GM12864 (cell line): ENCODE results near the gene CALD1.

Source experiments
- DNase-seq: peaks from one replicate; pipeline ENCODE4 v3.0.0-alpha.2; 2011; ENCODE audit warnings: low read depth
- H3K4me3 ChIP-seq: 2 replicates; pipeline ENCODE4 v1.5.1; 2011; ENCODE audit warnings: mild to moderate bottlenecking, low read depth, low read length, control low read depth
- CTCF ChIP-seq: IDR thresholded peaks from 2 replicates; pipeline ENCODE4 v1.5.1; 2011; ENCODE audit warnings: low read depth, mild to moderate bottlenecking, moderate library complexity, low read length, control low read depth, inconsistent platforms; ENCODE audit errors: missing control alignments

CALD1 gene

GRCh38 chr7:134852625-134853024 lies 73.2 kb downstream of the CALD1 start:
- no peak overlapping the region for H3K4me3 ChIP-seq
- TF ChIP-seq CTCF = no peak
- DNase-seq = no peak

GRCh38 chr7:134854816-134855215 lies 75.4 kb downstream of the CALD1 start:
- no peak for TF ChIP-seq CTCF
- DNase-seq = no peak

GRCh38 chr7:134855442-134855841 lies 76.0 kb downstream of the CALD1 start:
- no peak overlapping the region for H3K4me3 ChIP-seq
- DNase-seq = no peak
- TF ChIP-seq CTCF = no peak

More at GRCh38 chr7:134854816-134855215, 75.4 kb downstream of the CALD1 start:
- no peak overlapping the region for H3K4me3 ChIP-seq

- no peak overlapping the region for H3K4me3 ChIP-seq
- no peak for DNase-seq
Observed at GRCh38 chr7:134856091-134856490, 76.7 kb downstream of the CALD1 start.

GRCh38 chr7:134856691-134857090 lies 77.3 kb downstream of the CALD1 start:
- TF ChIP-seq CTCF = no peak
- H3K4me3 ChIP-seq = no peak overlapping the region
- DNase-seq = no peak

More at GRCh38 chr7:134856091-134856490, 76.7 kb downstream of the CALD1 start:
- TF ChIP-seq CTCF = no peak

GRCh38 chr7:134857958-134858357 lies 78.5 kb downstream of the CALD1 start:
- no peak overlapping the region for H3K4me3 ChIP-seq
- TF ChIP-seq CTCF = no peak
- DNase-seq = no peak

- no peak overlapping the region for H3K4me3 ChIP-seq
- DNase-seq = no peak
- TF ChIP-seq CTCF = no peak
Observed at GRCh38 chr7:134859783-134860182, 80.3 kb downstream of the CALD1 start.
